ENCODE measurements around the gene ZNF76. TPM values are rescaled to one million over a fixed set of nuclear protein-coding genes. Genes with fewer than 3 reads are reported as not detected.

Gene ZNF76
- total RNA-seq, 2 experiments from 2014 or later: 39.4 to 41.6 TPM

- Mint-ChIP-seq H3K4me3 (no peak overlapping the region), H3K27ac (peak overlapping the region; percentile 36), H3K9me3 (ENCODE audit: insufficient read depth) (no peaks in the 10 kb centered on the region), H3K4me1 (ENCODE audit: low read depth) (peaks cover 16% of the 10 kb centered on the region), H3K27me3 (ENCODE audit: low read depth) (no peaks in the 10 kb centered on the region), H3K36me3 (ENCODE audit: low read depth) (peaks cover 40% of the 10 kb centered on the region)
- DNase-seq: peak; percentile 71
- ChIA-PET POLR2A (no interaction called here), CTCF (interaction anchor here (0.7 to 16.7 kb wide), 18 partner anchors 9 to 442 kb away, joined by 3 to 446 read pairs (median 4); partner anchors contain the start of genes ARMC12, FANCE, PPARD and RPL10A)
- ATAC-seq: peak; percentile 29
Observed at GRCh38 chr6:35294308-35294945, 34.9 kb downstream of the ZNF76 start.

DNA sequence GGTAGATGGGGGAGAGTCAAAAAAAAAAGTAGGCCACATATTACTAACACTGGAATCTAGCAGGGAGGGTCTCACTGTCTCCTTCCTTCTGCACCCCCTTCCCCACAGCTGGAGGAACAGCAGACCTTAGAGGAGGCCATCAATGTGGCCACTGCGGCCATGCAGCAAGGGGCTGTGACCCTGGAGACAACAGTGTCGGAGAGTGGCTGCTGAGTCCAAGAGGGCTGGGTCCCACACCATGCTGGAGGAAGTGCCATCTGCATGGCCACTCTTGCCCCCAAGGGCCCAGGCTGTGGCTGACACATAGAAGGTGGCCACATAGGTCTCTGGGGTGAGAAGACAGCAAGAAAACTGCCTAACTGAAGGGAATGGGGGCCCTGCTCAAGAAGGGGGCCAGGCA is 35.5 kb downstream of the ZNF76 start:
- H3K27me3 Mint-ChIP-seq (ENCODE audit: low read depth): no peaks in the 10 kb centered on the region
- ATAC-seq: no peak
- DNase-seq: no peak
- H3K4me3 Mint-ChIP-seq: no peak overlapping the region
- peaks cover 45% of the 10 kb centered on the region for H3K36me3 Mint-ChIP-seq (ENCODE audit: low read depth)
- H3K9me3 Mint-ChIP-seq (ENCODE audit: insufficient read depth): no peaks in the 10 kb centered on the region
- no peak overlapping the region for H3K27ac Mint-ChIP-seq
- peaks cover 22% of the 10 kb centered on the region for H3K4me1 Mint-ChIP-seq (ENCODE audit: low read depth)
- POLR2A ChIA-PET: interaction anchor here (6.7 kb wide), 1 partner anchor 33 kb away, joined by 40 read pairs; no protein-coding TSS in a partner anchor
- CTCF ChIA-PET: interaction anchor here (0.8 to 16.7 kb wide), 8 partner anchors 23 to 441 kb away, joined by 3 to 446 read pairs (median 24); partner anchors contain the start of genes FANCE, PPARD and RPL10A

GRCh38 chr6:35295521-35296315 is 36.2 kb downstream of the ZNF76 start:
- CTCF ChIA-PET: interaction anchor here (0.6 to 16.7 kb wide), 15 partner anchors 8 to 442 kb away, joined by 3 to 446 read pairs (median 4); partner anchors contain the start of genes FANCE, PPARD and RPL10A
- Mint-ChIP-seq H3K9me3 (ENCODE audit: insufficient read depth) (no peaks in the 10 kb centered on the region), H3K27ac (no peak overlapping the region)

GRCh38 chr6:35296931-35297600 is 37.5 kb downstream of the ZNF76 start:
- Mint-ChIP-seq H3K4me1 (ENCODE audit: low read depth) (peaks cover 42% of the 10 kb centered on the region), H3K27ac (peak overlapping the region; percentile 98), H3K36me3 (ENCODE audit: low read depth) (peaks cover 52% of the 10 kb centered on the region), H3K9me3 (ENCODE audit: insufficient read depth) (no peaks in the 10 kb centered on the region), H3K27me3 (ENCODE audit: low read depth) (no peaks in the 10 kb centered on the region), H3K4me3 (peak overlapping the region; percentile 90)
- CTCF ChIA-PET: interaction anchor here (0.6 to 16.7 kb wide), 19 partner anchors 10 to 306 kb away, joined by 3 to 446 read pairs (median 4); partner anchors contain the start of genes FANCE, PPARD, RPL10A and ZNF76
- ATAC-seq: no peak
- DNase-seq: no peak
- POLR2A ChIA-PET: interaction anchor here (0.8 to 6.7 kb wide), 10 partner anchors 11 to 200 kb away, joined by 3 to 59 read pairs (median 4); partner anchors contain the start of genes FANCE, PPARD and RPL10A

More at GRCh38 chr6:35295521-35296315, 36.2 kb downstream of the ZNF76 start:
- H3K4me3 Mint-ChIP-seq: no peak overlapping the region
- ATAC-seq (no peak), DNase-seq (no peak)
- peaks cover 28% of the 10 kb centered on the region for H3K4me1 Mint-ChIP-seq (ENCODE audit: low read depth)
- POLR2A ChIA-PET: interaction anchor here (0.6 to 6.7 kb wide), 8 partner anchors 15 to 657 kb away, joined by 3 to 59 read pairs (median 5); partner anchors contain the start of genes FANCE, PPARD and RPL10A
- H3K27me3 Mint-ChIP-seq (ENCODE audit: low read depth): no peaks in the 10 kb centered on the region
- peaks cover 52% of the 10 kb centered on the region for H3K36me3 Mint-ChIP-seq (ENCODE audit: low read depth)

DNA sequence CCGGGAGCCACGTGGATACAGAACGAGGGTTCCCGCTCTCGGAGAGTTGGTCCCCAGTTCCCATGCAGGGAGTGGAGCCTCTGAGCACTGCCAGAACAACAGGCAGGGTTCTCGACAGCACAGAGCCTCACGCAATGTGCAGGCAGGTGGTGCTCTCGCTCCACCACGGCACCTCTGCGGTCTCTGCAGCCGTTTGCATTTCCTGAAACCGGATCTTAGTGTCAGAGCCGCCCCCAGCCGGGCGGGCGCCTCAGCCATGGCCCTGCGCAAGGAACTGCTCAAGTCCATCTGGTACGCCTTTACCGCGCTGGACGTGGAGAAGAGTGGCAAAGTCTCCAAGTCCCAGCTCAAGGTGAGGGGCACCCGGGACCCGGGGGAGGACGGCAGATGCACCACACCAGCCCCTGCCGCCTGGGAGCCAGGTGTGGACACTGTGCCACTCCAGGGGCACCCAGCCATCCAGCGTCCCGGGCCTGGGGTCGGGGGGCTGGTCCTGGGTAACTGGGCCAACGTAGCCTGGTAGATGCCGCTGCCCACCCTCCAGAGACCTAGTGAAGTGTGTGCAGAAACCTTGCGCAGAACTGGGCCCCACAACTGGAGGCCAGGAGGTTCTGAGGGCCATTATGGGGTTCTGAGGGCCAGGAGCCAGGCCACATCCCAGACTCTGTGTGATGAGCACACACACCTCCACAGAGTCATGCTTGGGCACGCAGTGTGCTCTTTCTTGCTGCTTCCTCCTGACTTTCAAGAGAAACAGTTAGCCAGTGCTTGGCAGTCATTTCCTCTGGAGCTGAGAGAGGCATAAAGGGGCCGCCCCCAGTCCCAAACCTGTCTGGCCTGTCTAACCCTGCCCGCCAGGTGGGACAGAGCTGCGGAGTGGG is 38.3 kb downstream of the ZNF76 start, which contains the start of gene DEF6:
Gene DEF6, plus strand, starts transcription at position 218 of the 881 bp plus-strand sequence. Its CDS starts 39 bp downstream, at position 257.
- no peaks in the 10 kb centered on the region for H3K9me3 Mint-ChIP-seq (ENCODE audit: insufficient read depth)
- H3K36me3 Mint-ChIP-seq (ENCODE audit: low read depth): peaks cover 53% of the 10 kb centered on the region
- POLR2A ChIA-PET: interaction anchor here (0.6 to 6.7 kb wide), 12 partner anchors 10 to 171 kb away, joined by 3 to 59 read pairs (median 4); partner anchors contain the start of genes FANCE, PPARD and RPL10A
- peaks cover 50% of the 10 kb centered on the region for H3K4me1 Mint-ChIP-seq (ENCODE audit: low read depth)
- H3K27ac Mint-ChIP-seq: peak within 1 kb of the TSS; percentile 98
- H3K4me3 Mint-ChIP-seq: peak within 1 kb of the TSS; percentile 90
- DNase-seq (peak; percentile 94), ATAC-seq (peak; percentile 83)
- CTCF ChIA-PET: interaction anchor here (0.6 to 16.7 kb wide), 22 partner anchors 9 to 305 kb away, joined by 3 to 446 read pairs (median 4); partner anchors contain the start of genes FANCE, PPARD, RPL10A and ZNF76
- no peaks in the 10 kb centered on the region for H3K27me3 Mint-ChIP-seq (ENCODE audit: low read depth)

DNA sequence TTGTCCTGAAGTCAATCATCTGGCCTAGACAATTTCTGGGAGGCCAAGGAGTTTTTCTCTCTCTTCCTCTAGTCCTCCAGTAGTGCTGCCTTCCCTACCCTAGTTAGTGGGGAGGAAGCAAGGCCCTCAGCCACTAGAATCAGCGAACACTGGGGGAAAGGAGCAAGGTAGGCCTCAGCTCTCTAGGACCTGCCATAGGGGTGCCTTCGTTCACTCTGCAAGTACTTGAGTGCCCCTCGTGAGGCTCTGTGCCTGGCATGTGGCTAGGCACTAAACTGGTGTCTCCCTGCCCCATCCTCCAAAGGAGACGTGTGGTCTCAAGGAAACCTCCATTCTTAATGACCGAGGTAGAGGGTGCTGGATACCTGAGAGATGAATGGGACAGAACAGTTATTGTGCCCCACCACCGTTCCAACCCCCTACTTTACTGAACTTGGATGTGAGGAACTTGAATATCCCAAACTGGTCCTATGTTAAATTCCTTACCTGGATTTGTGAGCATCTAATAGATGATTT is 39.1 kb downstream of the ZNF76 start:
- H3K4me1 Mint-ChIP-seq (ENCODE audit: low read depth): peaks cover 58% of the 10 kb centered on the region
- peak overlapping the region; percentile 90 for H3K4me3 Mint-ChIP-seq
- peaks cover 61% of the 10 kb centered on the region for H3K36me3 Mint-ChIP-seq (ENCODE audit: low read depth)
- H3K27ac Mint-ChIP-seq: peak overlapping the region; percentile 98
- CTCF ChIA-PET: interaction anchor here (0.7 to 16.7 kb wide), 12 partner anchors 12 to 304 kb away, joined by 3 to 446 read pairs (median 7); partner anchors contain the start of genes FANCE, PPARD and RPL10A
- H3K27me3 Mint-ChIP-seq (ENCODE audit: low read depth): no peaks in the 10 kb centered on the region
- DNase-seq (peak; percentile 44), ATAC-seq (no peak)
- H3K9me3 Mint-ChIP-seq (ENCODE audit: insufficient read depth): no peaks in the 10 kb centered on the region
- POLR2A ChIA-PET: interaction anchor here (0.6 to 6.7 kb wide), 6 partner anchors 9 to 170 kb away, joined by 3 to 59 read pairs (median 14); partner anchors contain the start of gene RPL10A

- ATAC-seq: no peak
- DNase-seq: peak; percentile 67
Observed at GRCh38 chr6:35299674-35300073, 40.1 kb downstream of the ZNF76 start.

DNA sequence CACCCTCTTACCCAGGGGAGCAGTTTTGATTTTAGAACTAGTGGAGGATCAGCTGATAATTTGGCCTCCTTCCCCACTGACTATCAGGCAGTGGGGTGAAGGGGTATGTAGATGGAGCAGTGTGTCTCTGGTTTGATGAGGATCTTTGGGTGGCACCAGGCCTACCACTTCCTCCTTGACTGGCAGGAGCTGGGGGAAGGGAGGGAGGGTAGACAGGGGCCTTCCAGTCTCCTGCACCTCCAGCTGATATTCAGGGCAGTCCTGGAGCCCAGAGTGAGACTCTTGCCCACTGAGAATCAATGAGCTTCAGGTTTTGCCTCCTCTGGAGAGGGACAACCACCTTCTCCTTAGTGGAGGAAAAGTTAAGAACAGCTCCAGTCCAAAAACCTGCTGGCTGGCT is 41.3 kb downstream of the ZNF76 start:
- peaks cover 62% of the 10 kb centered on the region for H3K36me3 Mint-ChIP-seq (ENCODE audit: low read depth)
- ATAC-seq (no peak), DNase-seq (peak; percentile 53)
- peak overlapping the region; percentile 90 for H3K4me3 Mint-ChIP-seq
- peak overlapping the region; percentile 98 for H3K27ac Mint-ChIP-seq
- no peaks in the 10 kb centered on the region for H3K27me3 Mint-ChIP-seq (ENCODE audit: low read depth)
- no peaks in the 10 kb centered on the region for H3K9me3 Mint-ChIP-seq (ENCODE audit: insufficient read depth)
- ChIA-PET CTCF (interaction anchor here (1.1 to 16.7 kb wide), 6 partner anchors 17 to 167 kb away, joined by 3 to 446 read pairs (median 12); partner anchors contain the start of genes FANCE, PPARD and RPL10A), POLR2A (interaction anchor here (1.1 to 6.7 kb wide), 4 partner anchors 10 to 167 kb away, joined by 3 to 59 read pairs (median 22); partner anchors contain the start of gene RPL10A)
- peaks cover 67% of the 10 kb centered on the region for H3K4me1 Mint-ChIP-seq (ENCODE audit: low read depth)

More at GRCh38 chr6:35299674-35300073, 40.1 kb downstream of the ZNF76 start:
- Mint-ChIP-seq H3K4me1 (ENCODE audit: low read depth) (peaks cover 63% of the 10 kb centered on the region), H3K27me3 (ENCODE audit: low read depth) (no peaks in the 10 kb centered on the region), H3K4me3 (peak overlapping the region; percentile 90), H3K27ac (peak overlapping the region; percentile 98), H3K9me3 (ENCODE audit: insufficient read depth) (no peaks in the 10 kb centered on the region), H3K36me3 (ENCODE audit: low read depth) (peaks cover 63% of the 10 kb centered on the region)
- POLR2A ChIA-PET: interaction anchor here (0.9 to 6.7 kb wide), 3 partner anchors 11 to 28 kb away, joined by 3 to 59 read pairs (median 40); no protein-coding TSS in a partner anchor
- CTCF ChIA-PET: interaction anchor here (0.6 to 16.7 kb wide), 7 partner anchors 18 to 1873 kb away, joined by 3 to 446 read pairs (median 17); partner anchors contain the start of genes FANCE, PPARD and RPL10A

DNA sequence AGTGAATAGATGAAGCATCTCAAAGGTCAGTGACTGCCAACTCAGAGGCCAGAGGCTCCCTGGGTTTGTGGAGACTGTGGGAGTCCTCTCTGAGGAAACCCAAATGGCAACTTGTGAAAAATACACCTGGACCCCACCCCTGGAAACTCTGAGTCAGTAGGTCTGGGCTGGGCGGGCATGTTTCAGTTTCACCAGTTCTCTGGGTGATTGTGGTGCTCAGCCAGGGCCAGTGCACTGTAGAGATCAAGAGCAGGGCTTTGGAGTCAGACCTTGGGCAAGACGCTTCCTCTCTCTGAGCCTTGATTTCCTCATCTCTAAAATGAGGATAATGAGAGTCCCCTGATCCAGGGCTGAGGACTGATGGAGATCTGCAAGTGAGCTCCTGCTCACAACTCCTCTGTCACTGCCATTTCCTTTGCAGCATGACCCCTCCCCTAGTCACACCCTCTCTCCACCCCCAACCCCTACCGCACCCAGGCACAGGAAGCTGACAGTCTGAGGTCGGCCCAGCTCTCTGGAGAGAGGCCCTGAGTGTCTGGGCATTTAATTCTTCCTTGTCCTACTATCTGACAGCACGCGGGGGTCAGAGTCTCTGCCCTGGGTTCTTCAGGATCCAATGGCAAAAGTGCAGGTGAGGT is 43.2 kb downstream of the ZNF76 start:
- peak; percentile 85 for ATAC-seq
- H3K36me3 Mint-ChIP-seq (ENCODE audit: low read depth): peaks cover 71% of the 10 kb centered on the region

More for the DNA sequence above, 43.2 kb downstream of the ZNF76 start:
- Mint-ChIP-seq H3K9me3 (ENCODE audit: insufficient read depth) (no peaks in the 10 kb centered on the region), H3K4me3 (peak overlapping the region; percentile 84), H3K27me3 (ENCODE audit: low read depth) (no peaks in the 10 kb centered on the region), H3K27ac (peak overlapping the region; percentile 98), H3K4me1 (ENCODE audit: low read depth) (peaks cover 73% of the 10 kb centered on the region)
- ChIA-PET POLR2A (interaction anchor here (0.6 to 1.8 kb wide), 8 partner anchors 9 to 341 kb away, joined by 3 to 23 read pairs (median 5); partner anchors contain the start of gene RPL10A), CTCF (interaction anchor here (0.9 to 16.7 kb wide), 7 partner anchors 9 to 165 kb away, joined by 3 to 446 read pairs (median 6); partner anchors contain the start of genes RPL10A and ZNF76)
- peak; percentile 94 for DNase-seq

All from activated CD8-positive, alpha-beta T cell treated with anti-CD3 and anti-CD28 coated beads, Interleukin-2, amount 10 ng/mL, durations not matched to agents 7 days and 5 days (primary cell).